T-helper 9 cell (primary cell): Measurements from ENCODE around the gene KLK1.
"Not testable (repeated sequence)": the region's sequence is repeated elsewhere in the genome, so short reads cannot be mapped to it uniquely, and the experiment has no call there.

ENCODE experiments used
- DNase-seq: peaks from one replicate; pipeline ENCODE4 v3.0.0-alpha.2; 2020

KLK1 gene

DNA sequence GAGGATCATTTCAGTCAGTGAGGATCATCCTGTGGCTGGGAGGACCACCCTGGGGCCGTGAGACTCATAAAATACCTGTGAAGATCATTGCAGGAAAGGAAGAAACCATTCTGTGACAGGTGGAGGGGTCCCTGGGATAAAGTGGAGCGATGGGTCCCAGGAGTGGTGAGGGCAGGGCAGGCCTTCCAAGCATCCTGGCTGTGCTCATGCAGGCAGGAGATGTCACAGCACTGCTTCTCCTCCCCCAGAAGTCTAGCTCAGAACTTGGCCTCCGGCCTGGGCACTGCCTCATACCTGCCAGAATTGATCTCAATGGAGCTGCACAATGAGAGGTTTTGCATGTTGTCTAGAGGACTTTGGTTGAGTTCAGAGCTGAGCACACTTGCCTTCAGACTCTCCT lies 11.1 kb downstream of the KLK1 start:
- DNase-seq, result no peak

DNA sequence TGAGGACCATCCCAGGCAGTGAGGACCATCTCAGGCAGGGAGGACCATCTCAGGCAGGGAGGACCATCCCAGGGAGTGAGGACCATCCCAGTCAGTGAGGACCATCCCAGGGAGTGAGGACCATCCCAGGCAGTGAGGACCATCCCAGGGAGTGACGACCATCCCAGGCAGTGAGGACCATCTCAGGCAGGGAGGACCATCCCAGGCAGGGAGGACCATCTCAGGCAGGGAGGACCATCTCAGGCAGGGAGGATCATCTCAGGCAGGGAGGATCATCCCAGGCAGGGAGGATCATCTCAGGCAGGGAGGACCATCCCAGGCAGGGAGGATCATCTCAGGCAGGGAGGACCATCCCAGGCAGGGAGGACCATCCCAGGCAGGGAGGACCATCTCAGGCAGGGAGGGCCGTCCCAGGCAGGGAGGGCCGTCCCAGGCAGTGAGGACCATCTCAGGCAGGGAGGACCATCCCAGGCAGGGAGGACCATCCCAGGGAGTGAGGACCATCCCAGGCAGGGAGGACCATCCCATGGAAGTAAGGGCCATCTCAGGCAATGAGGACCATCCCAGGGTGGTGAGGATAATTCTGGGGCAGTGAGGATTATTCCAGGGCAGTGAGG lies 11.9 kb downstream of the KLK1 start:
- not testable (repeated sequence) for DNase-seq

DNA sequence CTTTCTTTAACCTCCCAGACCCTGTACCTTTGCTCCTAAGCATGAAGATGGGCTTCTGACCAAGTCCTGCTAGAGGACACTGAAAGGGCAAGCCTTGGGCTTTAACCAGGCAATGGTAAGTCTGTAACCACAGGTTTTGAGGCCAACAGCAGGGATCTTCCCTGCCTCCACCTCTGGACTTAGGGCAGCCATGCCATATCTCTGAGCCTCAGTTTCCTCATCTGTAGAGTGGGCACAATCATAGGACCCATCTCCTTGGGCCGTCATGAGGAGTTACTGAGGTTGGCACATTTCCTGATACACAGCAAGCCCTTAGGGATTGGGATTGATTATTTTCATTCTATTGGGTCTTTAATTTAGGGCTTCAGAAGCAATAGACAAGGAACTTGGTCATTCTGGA lies 14.7 kb downstream of the KLK1 start:
- DNase-seq, result no peak

DNA sequence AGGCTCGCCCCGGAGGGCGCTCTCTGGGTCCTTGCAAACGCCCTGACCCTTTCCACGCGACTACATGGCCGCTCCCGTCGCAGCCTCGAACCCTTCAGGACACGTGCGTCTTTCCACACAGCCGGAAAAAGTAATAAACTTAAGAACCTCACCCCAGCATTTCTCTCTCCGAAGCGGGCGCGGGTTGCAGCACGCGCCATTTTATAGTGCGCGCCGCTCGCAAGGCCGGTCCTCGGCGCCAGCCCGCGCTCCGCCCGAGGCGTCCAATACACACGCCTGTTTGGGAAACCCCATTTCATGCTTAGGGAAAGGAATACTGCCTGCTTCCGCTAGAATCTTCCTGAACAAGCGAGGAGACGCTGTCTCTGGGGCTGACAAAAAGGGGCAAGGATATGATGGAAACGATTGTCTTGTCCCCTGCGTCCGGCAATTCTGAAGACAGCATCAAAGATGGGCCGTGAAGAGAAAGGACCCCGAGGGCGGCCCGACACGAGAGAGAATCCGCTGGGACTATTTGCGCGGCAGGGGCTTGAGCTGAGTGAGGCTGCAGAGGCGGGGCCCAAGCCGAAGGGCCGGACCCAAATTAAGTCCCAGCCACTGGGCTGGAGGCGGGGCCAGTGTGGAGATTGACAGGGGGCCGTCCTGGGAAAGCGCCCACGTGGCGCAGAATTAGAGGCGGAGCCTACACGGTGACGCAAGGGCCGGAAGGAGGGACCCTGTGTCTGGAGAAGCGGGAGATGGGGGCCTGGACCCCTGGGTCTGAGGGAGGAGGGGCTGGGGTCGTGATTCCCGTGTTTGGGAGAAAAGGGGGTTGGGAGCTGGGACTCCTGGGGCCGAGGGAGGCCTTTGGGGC lies 18.9 kb downstream of the KLK1 start:
- peak; percentile 92 for DNase-seq

DNA sequence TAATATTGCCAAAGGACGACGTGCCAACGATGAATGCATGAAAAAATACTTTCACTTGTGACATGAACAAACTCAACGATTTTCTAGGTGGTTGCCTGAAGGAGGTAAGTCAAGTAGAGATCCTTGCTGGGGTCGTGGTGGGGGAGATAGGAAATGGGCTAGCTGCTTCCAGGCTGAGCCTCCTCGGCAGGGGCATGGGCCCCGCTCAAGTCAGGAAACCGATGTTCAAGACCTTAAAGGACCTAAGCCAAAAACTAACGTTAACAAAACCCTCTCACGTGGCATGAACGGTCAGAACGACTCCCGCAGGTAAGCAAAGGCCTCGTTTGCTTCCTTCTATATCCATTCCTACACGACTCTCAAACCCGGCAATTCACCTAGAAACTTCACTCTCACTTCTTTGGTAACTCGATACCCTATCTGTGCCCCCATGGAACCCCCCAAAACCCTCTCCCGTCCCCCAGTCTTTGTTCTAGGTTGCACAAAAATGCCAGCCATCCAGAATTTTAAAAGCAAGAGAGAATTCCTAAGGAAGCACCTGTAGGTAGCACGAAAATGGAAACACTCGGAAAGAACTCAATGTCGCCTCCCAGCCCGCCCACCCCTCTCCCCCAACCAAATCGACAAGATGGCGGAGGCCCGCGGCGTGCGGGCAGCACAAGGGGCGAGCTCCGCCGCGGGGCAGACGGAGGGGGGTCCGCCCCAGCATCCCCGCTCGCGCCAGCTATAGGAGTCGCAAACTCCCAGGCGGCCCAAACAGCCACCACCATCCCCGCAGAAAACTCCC lies 19.8 kb downstream of the KLK1 start:
- no peak for DNase-seq

DNA sequence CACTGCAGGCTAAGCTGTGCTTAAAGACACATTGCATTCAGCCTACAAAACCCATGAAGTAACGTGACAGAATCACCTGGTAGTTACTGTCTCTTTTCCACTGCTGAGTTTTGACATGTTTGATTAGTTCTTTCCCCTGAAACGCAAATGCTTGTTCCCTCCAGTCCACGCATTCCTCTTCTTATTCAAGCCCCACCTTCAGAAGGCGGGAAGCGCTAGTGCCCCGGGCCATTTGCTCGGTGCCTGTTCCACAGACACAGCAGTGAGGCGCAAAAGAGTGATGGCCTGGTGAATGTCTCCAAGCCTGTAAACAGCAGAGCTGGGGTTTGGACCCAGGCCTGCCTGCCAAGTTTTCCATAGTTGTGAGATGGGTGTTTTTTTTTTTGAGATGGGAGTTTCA lies 22.5 kb downstream of the KLK1 start:
- DNase-seq, result no peak

DNA sequence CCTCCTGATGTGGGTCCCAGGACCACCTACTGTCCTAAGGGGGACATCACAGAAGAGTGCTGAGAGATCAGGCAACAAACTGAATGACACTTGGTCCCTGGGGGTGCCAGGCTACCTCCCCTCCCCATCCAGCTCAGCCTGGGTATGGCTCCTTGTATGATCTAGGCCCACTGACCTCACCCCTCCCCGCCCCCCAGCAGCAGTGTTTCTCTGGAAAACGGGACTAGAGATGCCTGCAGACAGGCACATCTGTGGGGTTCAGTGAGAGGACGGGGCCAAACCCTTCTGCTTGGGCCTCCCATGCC lies 24.1 kb downstream of the KLK1 start:
- DNase-seq, result no peak

DNA sequence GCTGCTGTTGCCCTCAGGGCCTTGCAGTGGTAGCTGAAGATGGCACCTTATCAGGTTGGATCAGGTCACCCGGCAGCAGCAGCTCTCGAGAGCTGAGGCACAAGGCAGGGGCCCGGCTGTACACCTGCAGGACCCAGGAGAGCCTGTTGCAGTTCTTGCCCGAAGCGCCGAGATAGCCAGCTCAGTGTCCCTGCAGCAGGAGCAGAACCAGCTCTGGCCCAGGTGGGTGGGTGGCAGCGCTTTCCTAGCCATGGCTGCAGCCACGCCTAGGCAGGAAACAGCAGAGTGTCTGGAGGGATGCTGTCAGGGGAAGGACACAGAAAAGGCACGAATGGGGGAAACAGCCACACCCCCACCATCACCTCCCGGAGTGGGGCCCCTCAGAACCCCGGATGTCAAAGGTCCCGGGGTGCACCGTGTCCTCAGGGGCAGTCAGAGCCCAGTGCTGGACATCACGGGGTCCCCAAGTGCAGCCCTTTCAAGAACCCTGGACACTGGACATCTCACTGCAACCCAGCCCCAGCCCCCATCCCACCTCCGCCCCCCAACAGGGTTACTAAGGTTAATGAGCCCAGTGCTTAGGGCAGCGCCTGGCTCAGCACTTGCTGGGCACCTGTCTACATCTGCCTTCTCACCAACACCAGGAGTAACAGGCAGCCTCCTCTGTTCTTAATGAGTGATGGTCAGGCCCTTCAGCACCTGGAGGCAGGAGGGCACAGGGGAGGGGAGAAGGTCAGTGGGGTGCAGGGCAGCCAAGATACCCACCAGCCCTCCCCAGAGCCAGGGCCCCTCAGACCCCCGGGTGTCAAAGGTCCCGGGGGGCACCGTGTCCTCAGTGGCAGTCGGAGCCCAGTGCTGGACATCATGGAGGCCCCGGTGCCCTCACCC lies 24.7 kb downstream of the KLK1 start:
- no peak for DNase-seq

DNA sequence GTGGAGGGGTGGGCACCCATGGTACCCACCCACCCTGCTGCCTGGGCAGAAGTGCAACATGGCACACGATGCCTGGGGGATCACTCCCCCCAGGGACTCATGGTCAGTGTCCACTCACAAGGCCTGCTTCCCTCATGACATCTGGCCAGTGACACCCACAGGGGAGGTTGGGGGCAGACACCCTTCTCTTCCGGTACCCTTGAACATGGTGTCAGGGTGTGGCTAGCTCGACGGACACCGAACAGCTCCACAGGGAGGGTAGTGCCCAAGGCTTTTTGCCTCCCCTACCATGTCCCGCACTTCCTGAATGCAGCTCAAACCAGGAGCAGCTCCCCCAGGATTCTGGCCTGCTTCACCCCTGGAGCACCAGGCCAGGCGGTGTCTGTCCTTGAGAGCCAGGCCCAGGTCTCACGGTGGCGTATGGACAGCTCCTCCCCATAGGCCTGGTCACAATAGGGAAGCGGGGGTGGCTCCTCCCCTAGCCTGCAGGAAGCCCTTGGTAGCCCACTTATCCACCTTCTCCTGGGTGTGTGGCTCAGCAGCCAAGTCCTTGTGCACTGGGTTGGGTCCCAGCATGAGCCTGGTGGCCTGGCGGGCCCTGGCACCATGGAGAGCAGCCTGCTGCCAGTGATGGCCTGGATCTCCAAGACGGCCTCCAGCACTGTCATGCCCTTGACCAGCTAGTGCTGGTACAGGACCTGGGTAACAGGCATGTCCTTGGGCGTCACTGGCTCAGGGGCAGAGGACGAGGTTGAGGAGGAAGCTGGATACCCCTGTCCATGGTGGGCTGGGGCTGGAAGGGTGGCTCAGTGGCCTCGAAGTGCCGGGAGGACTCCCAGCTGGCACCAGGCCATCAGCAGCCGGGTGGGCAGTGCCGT lies 25.6 kb downstream of the KLK1 start:
- DNase-seq, result no peak

DNA sequence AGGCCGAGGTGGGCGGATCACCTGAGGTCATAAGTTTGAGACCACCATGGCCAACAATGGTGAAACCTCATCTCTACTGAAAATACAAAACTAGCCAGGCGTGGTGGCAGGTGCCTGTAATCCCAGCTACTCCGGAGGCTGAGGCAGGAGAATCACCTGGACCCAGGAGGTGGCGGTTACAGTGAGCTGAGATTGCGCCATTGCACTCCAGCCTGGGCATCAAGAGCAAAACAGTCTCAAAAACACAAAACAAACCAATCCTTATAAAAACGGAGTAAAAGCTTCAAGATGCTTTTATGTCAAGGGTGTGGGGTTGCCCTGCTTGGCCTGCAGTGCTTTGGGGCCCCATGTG lies 26.2 kb downstream of the KLK1 start:
- no peak for DNase-seq

DNA sequence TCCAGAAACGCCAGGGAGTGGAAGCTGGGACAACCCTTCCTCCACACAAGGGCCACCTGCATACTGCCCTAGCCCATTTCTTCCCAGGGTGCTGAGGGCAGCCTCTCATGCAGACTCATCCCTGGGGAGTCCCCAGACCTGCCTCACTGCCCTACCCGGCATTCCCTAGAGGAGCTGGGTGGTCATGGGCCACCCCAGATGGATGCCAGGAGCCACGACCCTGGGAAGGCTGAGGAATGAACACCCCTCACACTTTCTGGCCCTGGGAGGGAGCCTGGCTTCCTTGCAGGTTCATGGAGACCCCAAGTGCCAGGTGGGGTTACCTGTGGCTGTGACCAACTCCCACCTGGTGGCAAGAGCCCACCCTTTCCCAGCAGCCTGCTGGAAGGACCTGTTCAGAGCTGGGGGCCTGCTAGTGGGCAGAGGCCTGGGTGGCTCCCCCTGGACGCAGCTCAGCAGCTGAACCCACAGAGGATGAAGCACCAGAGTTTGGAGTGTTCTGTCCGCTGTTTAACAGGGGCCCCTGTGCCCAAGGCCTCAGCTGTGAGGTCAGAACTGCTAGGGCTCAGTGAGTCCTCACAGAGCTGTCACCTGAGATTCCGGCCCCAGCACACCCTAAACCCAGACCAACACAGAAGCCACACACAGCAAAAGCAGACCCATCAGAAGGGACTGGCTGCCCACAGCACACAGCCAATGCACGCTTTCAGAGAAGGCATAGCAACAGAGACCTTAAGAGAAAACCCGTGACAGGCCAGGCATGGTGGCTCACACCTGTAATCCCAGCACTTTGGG lies 26.8 kb downstream of the KLK1 start:
- no peak for DNase-seq

DNA sequence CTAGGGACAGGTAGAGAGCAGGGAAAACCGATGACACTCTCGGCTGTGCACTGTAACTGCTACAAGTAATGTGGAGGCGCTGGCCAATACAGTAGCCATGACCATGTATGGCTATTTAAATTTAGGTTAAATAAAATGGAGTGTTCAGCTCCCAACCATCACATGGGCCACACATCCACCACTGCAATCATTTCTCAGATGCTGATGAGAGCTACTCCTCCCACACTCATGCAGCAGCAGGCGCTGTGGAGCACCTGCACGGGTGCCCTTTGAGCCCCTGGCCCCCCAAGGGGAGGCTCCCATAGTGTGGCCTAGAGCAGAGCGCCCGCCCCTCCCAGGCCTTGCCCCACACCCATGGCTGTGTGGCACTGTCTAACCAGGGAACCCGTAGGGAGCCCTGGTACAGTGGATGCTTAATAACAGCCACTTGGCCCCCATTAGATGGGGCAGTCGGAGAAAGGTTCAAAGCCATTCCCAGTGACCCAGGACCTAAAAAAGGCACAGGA lies 27.4 kb downstream of the KLK1 start:
- no peak for DNase-seq

DNA sequence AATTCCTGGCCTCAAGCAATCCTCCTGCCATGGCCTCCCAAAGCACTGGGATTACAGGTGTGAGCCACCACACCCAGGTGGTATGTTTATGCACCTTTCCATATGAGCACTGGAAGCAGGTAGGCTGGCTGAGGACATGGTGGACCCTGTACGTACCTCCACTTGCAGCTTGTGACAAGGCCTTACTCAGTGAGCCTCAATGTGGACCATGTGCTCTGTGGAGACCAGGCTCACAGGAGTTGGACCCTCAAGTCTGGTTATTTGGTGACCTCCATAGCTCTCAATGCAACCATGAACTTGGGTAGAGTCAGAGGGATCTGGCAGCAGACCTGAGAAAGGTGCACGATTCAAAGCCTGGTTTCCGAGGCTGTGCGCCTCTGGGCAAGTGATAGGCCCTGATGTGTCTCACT lies 27.9 kb downstream of the KLK1 start:
- DNase-seq, result no peak

DNA sequence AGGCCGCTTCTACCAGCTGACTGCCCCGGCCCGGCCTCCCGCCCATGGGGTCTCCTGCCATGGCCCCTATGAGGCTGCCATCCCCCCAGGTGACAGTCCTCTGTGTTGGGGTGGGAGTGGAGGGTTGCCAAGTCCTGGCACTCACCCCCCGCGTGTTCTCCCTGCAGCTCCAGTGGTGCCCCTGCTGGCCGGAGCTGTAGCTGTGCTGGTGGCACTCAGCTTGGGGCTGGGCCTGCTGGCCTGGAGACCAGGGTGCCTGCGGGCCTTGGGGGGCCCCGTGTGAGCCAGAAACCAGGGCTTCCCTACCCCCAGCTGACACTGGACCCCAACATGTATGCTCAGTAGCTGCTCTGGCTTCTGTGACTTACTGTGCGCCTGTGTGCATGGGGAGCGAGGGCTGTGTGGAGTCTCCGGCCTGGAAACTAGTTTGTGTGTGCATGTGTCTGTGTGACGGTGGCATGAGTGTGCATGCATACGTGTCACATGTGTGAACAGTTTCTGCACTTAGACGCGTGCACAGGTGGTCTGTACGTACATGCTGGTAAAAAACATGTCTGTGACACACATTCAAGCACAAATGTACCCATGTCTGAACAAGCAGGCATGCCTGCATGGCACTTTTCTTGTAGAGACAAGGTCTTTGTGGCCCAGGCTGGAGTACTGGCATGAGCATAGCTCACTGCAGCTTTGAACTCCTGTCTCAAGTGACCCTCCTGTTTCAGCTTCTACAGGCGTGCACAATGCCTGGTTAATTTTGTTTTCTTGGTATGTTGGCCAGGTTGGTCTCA lies 28.5 kb downstream of the KLK1 start:
- no peak for DNase-seq

DNA sequence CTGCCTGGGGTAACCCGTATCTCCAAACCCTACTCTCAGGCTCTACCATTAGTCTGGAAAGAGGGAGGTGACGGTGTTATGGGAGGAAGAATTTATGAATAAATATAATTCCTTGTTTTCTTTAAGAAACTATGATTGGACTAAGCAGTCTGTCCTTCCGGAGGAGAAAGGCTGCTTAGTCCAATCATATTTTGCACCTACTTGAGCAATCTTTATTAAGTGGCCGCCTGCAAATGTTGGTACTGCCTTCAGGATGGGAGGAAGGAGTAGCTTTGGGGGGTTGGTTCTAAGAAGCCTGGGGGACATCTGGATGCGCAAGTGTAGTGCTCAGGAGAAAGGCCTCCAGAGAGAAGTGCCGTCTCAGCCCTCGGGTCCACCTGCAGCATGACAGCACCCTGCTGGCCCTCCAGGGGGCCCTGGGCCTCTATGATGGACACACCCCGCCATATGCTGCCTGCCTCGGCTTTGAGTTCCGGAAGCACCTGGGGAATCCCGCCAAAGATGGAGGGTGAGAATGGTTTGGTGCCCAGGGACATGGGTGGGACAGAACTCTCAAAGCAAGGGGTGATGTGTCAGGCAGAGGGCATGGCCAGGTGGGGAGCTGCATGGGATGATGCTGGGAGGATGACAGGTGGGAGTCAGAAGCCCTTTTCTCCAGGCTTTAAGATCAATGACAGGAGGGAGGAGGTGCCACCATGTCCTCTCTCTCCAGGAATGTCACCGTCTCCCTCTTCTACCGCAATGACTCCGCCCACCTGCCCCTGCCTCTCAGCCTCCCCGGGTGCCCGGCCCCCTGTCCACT lies 29.3 kb downstream of the KLK1 start:
- DNase-seq, result no peak

DNA sequence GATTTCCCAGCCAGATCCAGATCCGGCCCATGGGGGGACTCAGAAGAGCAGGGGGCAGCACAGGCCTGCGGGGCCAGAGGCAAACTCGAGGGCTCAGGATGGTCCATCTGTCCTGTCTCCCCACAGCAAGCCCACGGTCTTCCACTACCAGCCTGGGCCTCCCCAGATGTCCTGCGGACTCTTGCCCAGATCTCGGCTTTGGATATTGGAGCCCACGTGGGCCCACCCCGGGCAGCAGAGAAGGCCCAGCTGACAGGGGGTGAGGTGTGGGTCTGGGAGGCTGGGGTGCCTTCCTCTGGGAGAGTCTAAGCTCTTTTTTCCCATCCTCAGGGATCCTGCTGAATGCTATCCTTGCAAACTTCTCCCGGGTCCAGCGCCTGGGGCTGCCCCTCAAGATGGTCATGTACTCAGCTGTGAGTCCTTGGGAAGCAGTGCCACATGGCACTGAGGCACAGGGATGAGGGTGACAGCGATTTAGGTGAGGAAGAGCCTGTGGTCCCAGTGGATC lies 30.0 kb downstream of the KLK1 start:
- no peak for DNase-seq

DNA sequence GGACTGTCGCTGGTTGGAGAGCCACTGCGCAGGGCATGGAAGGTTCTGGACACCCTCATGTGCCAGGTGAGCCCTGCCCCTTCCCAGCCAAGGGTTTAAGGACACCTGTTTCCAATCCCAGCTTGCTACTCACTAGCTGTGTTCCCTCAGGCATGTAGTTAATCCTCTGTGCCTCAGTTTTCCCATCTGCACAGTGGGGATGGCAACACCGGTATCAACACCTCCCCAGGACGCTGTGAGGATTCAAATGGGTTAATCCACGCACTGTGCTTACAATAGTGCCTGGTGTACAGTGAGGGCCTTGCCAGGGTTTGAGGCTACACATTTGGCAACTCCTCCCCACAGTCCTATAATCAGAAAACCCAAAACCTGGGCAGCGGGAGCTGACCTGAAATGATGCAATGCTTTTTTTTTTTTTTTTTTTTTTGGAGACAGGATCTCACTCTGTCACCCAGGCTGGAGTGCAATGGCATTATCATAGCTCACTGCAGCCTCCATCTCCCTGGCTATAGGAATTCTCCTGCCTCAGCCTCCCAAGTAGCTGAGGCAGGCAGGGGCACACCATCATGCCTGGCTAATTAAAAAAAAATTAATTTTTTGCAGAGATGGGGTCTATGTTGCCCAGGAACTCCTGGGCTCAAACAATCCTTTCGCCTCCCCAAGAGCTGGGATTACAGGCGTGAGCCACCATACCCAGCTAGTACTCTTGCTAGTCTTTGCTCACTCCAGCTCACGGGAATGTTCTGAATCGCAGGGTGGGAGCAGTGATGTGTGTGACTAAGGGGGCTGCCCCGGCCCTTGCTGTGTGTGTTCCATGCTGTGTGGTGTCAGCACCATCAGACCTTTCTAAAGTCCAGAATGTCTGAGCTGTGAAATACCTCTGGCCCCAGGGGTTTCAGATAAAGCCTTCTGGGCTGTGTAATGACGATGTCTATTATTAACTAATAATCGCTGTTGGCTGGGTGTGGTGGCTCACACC lies 31.0 kb downstream of the KLK1 start:
- no peak for DNase-seq
